Stimulated activated CD8-positive, alpha-beta memory T cell treated with anti-CD3 and anti-CD28 coated beads, Interleukin-7, amount 100 ng/mL, for 24 hours (primary cell): ENCODE measurements around the gene SRSF2.
A peak's percentile ranks its signal among the peaks of the same experiment; 100 is the strongest.
"Not testable (repeated sequence)": the region's sequence is repeated elsewhere in the genome, so short reads cannot be mapped to it uniquely, and the experiment has no call there.

Experiments used
- DNase-seq: peaks from one replicate; pipeline ENCODE4 v3.0.0-alpha.2; 2020; ENCODE audit warnings: low read depth

Gene SRSF2

GRCh38 chr17:76720211-76720610 is 16.9 kb downstream of the SRSF2 start:
- no peak for DNase-seq

GRCh38 chr17:76718516-76718915 is 18.6 kb downstream of the SRSF2 start:
- no peak for DNase-seq

GRCh38 chr17:76716839-76717215 is 20.3 kb downstream of the SRSF2 start:
- no peak for DNase-seq

GRCh38 chr17:76716146-76716838 is 20.8 kb downstream of the SRSF2 start:
- DNase-seq = no peak

GRCh38 chr17:76715496-76715830 is 21.7 kb downstream of the SRSF2 start:
- no peak for DNase-seq

GRCh38 chr17:76714822-76715495 is 22.2 kb downstream of the SRSF2 start:
- DNase-seq = peak; percentile 67

- no peak for DNase-seq
Observed at GRCh38 chr17:76714336-76714735, 22.8 kb downstream of the SRSF2 start.

GRCh38 chr17:76713765-76714164 is 23.4 kb downstream of the SRSF2 start:
- DNase-seq = no peak

GRCh38 chr17:76712321-76712720 is 24.8 kb downstream of the SRSF2 start:
- not testable (repeated sequence) for DNase-seq

- no peak for DNase-seq
Observed at GRCh38 chr17:76710863-76711611, 26.1 kb downstream of the SRSF2 start, which contains the start of gene MXRA7. Gene MXRA7, minus strand, starts transcription at chr17:76710965. Its CDS starts 19 bp downstream, at chr17:76710946.

- DNase-seq = not testable (repeated sequence)
Observed at GRCh38 chr17:76709951-76710862, 26.9 kb downstream of the SRSF2 start.

- no peak for DNase-seq
Observed at GRCh38 chr17:76709077-76709950, 27.8 kb downstream of the SRSF2 start.

- no peak for DNase-seq
Observed at GRCh38 chr17:76707985-76708807, 28.9 kb downstream of the SRSF2 start.

GRCh38 chr17:76706817-76707216 is 30.3 kb downstream of the SRSF2 start:
- DNase-seq = no peak

GRCh38 chr17:76704805-76705204 is 32.3 kb downstream of the SRSF2 start:
- DNase-seq = no peak

- DNase-seq = no peak
Observed at GRCh38 chr17:76702941-76703637, 34.0 kb downstream of the SRSF2 start.

GRCh38 chr17:76702076-76702475 is 35.1 kb downstream of the SRSF2 start:
- no peak for DNase-seq

- DNase-seq = no peak
Observed at GRCh38 chr17:76701471-76701967, 35.6 kb downstream of the SRSF2 start.
